ENCODE data around the gene TPSB2.

GRCh38 chr16:1214719-1215118, 15.3 kb downstream of the TPSB2 start:
- TF ChIP-seq CTCF (IDR thresholded peaks at IDR 0.05; ENCODE audit: low read depth, low read length) = no peak
- no peak for TF ChIP-seq EZH2phosphoT487 (IDR thresholded peaks at IDR 0.05; ENCODE audit: low read depth)
